GM18517 (cell line): ENCODE measurements around the gene CD48.

ENCODE experiments used
- ATAC-seq: cut with Tn5 transposase; IDR thresholded peaks from one replicate; pipeline ENCODE4 v1.9.1; 2021; ENCODE audit warnings: mild to moderate bottlenecking, moderate library complexity; ENCODE audit not compliant: unreplicated experiment

The CD48 gene

DNA sequence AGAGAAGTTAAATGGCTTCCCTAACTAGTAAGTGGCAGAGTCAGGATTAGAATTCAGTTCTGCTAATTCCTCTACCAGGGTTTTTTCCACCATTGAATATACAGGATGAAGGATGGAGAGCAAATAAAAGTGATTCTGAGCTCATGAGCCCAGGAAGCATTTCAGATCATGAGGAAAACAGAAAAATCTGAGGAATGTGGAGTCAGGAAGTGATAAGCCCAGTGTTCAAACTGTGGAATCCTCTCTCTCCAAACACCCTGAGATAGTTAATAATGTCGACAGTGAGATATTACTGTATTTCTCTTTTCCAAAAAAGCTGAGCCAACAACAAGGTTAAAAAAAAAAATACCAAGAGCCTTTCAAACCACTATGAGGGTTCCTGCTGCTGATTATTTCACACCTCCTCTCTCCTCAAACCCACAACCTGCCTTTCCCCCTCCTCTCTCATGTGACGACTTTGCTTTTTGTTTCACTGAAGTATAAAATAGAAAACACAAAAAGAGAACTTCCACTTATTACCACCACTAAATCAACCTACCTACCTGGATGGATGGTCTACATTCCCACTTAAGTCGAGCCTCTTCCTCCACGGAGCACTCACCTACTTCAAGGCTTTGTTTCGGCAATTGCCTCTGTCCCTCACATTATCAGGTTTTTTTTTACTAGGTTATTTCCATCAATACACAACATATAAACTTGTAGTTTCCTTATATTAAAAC lies 73.6 kb downstream of the CD48 start:
- peak; percentile 41 for ATAC-seq

DNA sequence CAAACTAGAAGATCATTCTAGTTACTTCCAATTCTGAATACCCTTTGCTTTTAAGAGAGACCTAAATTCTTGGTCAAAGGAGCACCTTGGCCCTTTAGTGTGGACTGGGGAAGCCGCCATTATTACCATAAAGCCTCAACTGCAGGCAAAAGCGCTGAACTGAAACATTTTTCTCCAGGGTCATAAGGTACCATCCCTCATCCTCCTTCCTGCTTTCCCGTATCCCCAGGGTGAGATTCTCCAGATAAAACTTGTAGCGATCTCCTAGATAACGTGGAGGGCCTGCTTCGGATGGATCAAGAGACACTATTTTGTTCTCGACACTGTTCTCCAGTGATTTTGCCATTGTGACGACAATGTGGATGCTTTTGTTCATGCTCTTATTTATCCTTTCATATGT lies 74.6 kb downstream of the CD48 start:
- no peak for ATAC-seq

- no peak for ATAC-seq
Observed at GRCh38 chr1:160636547-160636946, 75.1 kb downstream of the CD48 start.

GRCh38 chr1:160636076-160636475 lies 75.5 kb downstream of the CD48 start:
- ATAC-seq: no peak

GRCh38 chr1:160634543-160635491 lies 76.8 kb downstream of the CD48 start:
- no peak for ATAC-seq

DNA sequence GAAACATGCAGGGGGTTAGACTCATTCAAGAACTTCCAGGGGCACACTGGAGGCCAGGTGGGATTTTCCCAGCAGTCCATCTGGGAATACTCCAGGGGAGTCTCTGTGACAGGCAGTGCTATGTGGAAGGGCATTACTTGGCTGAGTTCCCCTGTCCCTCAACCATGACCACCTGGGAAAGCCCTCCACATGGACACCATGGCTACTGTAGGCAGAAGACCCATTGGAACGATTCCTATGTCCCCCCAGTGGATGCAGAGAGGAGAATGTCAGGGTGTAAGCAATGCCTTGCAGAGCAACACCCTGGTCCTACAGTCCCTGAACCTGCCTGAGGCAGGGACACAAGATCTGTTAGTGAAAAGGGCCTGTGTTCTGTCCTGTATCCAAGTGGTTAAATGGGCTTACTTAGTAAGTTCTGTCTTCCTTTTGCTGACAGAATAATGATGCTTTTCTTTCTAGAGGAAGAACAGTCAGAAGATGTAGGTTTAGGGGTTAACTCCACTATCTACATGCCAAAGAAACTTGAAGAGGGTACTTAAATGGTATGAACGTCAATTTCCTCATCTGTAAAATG lies 78.2 kb downstream of the CD48 start:
- ATAC-seq: no peak

GRCh38 chr1:160631983-160632625 lies 79.5 kb downstream of the CD48 start:
- no peak for ATAC-seq

GRCh38 chr1:160630523-160631451 lies 80.8 kb downstream of the CD48 start:
- no peak for ATAC-seq

DNA sequence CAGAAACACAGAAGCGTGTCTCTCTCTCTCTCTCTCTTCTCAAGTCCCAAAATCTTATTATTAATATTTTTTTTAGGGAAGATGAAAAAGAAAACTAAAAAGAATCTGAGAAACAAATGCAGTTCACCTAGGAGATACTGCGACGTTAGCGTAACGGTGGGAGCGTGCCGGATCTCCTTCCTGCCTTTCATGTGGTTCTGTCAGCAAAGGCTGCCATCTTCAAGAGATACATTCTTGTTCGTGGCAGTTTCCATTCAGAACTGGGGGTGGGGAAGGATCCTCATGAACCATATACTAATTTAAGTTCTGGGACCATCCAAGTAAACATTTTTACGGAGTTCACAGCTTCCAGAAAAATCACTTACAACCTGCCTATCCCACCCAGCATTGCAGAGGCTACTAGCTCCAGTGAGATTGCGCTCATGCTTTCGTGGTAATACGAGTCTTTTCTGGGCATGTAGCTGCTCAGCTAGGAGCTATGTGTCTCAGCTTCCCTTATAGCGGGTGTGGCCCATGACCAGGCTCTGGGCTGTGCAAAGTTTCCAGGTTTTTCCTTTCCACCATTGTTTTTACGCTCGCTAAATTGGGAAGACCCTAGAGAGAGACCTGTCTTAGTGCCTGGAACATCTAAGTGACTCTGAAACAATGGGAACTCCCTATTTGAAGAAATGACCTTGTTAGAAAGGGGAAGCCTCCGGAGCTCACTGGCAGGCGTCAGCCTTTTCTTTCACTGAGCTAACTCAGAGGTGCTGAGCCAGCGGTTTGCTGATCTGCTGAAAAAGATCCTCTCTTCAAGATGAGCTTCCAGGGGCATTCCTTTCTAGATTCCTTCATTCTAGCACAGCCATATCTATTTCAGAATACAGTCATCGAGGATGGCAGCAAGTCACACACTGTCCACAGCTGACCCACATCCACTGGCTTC lies 82.1 kb downstream of the CD48 start:
- ATAC-seq: no peak

- ATAC-seq: no peak
Observed at GRCh38 chr1:160628799-160629263, 82.8 kb downstream of the CD48 start.
